Ishikawa (cell line): ENCODE measurements around the gene PMFBP1.

Experiments
- CEBPB ChIP-seq: IDR thresholded peaks from 2 replicates; pipeline ENCODE4 v1.6.1; 2012
- CREB1 ChIP-seq: IDR thresholded peaks from 2 replicates; pipeline ENCODE4 v1.6.1; 2012; ENCODE audit warnings: low read depth
- EGR1 ChIP-seq: IDR thresholded peaks from 2 replicates; pipeline ENCODE4 v1.6.1; 2012
- EP300 ChIP-seq: IDR thresholded peaks from 2 replicates; pipeline ENCODE4 v1.6.1; 2012; ENCODE audit warnings: borderline replicate concordance
- FOXM1 ChIP-seq: IDR thresholded peaks from 2 replicates; pipeline ENCODE4 v1.6.1; 2012; ENCODE audit warnings: low read depth, borderline replicate concordance
- MAX ChIP-seq: IDR thresholded peaks from 2 replicates; pipeline ENCODE4 v1.6.1; 2012
- NFIC ChIP-seq: IDR thresholded peaks from 2 replicates; pipeline ENCODE4 v1.6.1; 2012
- RAD21 ChIP-seq: IDR thresholded peaks from 2 replicates; pipeline ENCODE4 v1.6.1; 2012; ENCODE audit warnings: low read depth
- REST ChIP-seq: IDR thresholded peaks from 2 replicates; pipeline ENCODE4 v1.6.1; 2012; ENCODE audit warnings: low read depth, mild to moderate bottlenecking
- TAF1 ChIP-seq: IDR thresholded peaks from 2 replicates; pipeline ENCODE4 v1.6.1; 2012; ENCODE audit warnings: low read depth, mild to moderate bottlenecking
- TCF12 ChIP-seq: IDR thresholded peaks from 2 replicates; pipeline ENCODE4 v1.6.1; 2012; ENCODE audit warnings: low read depth
- TEAD4 ChIP-seq: IDR thresholded peaks from 2 replicates; pipeline ENCODE4 v1.6.1; 2012
- YY1 ChIP-seq: IDR thresholded peaks from 2 replicates; pipeline ENCODE4 v1.6.1; 2012; ENCODE audit warnings: low read depth
- ZBTB7A ChIP-seq: IDR thresholded peaks from 2 replicates; pipeline ENCODE4 v1.6.1; 2012; ENCODE audit warnings: low read depth
- TF ChIP-seq, protein P1 (sequence below): IDR thresholded peaks from 2 replicates; pipeline ENCODE4 v1.6.1; 2012

The PMFBP1 gene

GRCh38 chr16:72189865-72190371 is 18.0 kb upstream of the PMFBP1 start:
- TF ChIP-seq NFIC (no peak), RAD21 (no peak), EP300 (no peak), TAF1 (no peak)

GRCh38 chr16:72188541-72188940 is 16.6 kb upstream of the PMFBP1 start:
- no peak for TF ChIP-seq TCF12
- TF ChIP-seq, protein P1, sequence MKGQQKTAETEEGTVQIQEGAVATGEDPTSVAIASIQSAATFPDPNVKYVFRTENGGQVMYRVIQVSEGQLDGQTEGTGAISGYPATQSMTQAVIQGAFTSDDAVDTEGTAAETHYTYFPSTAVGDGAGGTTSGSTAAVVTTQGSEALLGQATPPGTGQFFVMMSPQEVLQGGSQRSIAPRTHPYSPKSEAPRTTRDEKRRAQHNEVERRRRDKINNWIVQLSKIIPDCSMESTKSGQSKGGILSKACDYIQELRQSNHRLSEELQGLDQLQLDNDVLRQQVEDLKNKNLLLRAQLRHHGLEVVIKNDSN, result no peak
- no peak for TF ChIP-seq FOXM1
- no peak for TF ChIP-seq REST
- TF ChIP-seq NFIC, result no peak
- no peak for TF ChIP-seq YY1
- no peak for TF ChIP-seq EGR1
- TF ChIP-seq TEAD4, result no peak
- TF ChIP-seq MAX, result no peak

GRCh38 chr16:72187551-72187950 is 15.6 kb upstream of the PMFBP1 start:
- TF ChIP-seq TEAD4 (no peak), REST (no peak), TAF1 (no peak), TCF12 (no peak), MAX (no peak), EP300 (no peak), YY1 (no peak), FOXM1 (no peak), ZBTB7A (no peak), NFIC (no peak), CREB1 (no peak), RAD21 (no peak), EGR1 (no peak), CEBPB (no peak)
- TF ChIP-seq, protein P1, result no peak

DNA sequence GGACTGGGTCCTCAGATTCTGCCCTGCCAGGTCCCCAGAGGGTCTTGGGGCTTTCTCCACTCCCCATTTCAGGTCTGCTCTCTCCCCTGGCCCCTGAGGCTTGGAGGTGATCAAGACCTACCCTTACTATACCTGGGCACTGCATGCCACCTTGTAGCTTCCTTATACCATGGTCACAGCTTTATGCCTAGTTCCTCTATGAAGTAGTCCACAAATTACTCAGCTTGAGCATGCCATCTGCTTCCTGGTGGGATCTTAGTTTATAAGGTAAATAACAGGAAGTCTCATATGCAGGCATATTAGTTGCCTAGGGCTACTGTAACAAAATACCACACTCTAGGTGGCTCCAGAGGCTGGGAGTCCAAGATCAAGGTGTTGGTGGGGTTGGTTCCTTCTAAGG is 11.0 kb upstream of the PMFBP1 start:
- no peak for TF ChIP-seq CREB1
- no peak for TF ChIP-seq EP300
- TF ChIP-seq MAX, result no peak
- TF ChIP-seq TAF1, result no peak
- no peak for TF ChIP-seq NFIC
- TF ChIP-seq, protein P1, result no peak
- TF ChIP-seq REST, result no peak
- no peak for TF ChIP-seq ZBTB7A
- no peak for TF ChIP-seq EGR1
- no peak for TF ChIP-seq FOXM1
